H9 (cell line): ENCODE results near the gene B3GAT3. TPM values are rescaled to one million over a fixed set of nuclear protein-coding genes. Genes with fewer than 3 reads are reported as not detected.

Source experiments
- DNase-seq: peaks from one replicate; pipeline ENCODE4 v3.0.0-alpha.2; 2017
- H2AFZ ChIP-seq: one replicate; pipeline ENCODE4 v1.6.1; 2013; ENCODE audit warnings: mild to moderate bottlenecking, low read length, control low read depth, moderate library complexity
- H2AK5ac ChIP-seq: 2 replicates; pipeline ENCODE4 v1.6.1; 2013; ENCODE audit warnings: low read length, control low read depth, mixed read lengths; ENCODE audit not compliant: insufficient read length
- H2BK120ac ChIP-seq: one replicate; pipeline ENCODE4 v1.6.1; 2013; ENCODE audit warnings: low read depth, mild to moderate bottlenecking, low read length, control low read depth, inconsistent platforms; ENCODE audit not compliant: poor library complexity, severe bottlenecking
- H2BK12ac ChIP-seq: 2 replicates; pipeline ENCODE4 v1.6.1; 2013; ENCODE audit warnings: low read length, control low read depth, mixed read lengths, low read depth; ENCODE audit not compliant: insufficient read length
- H2BK15ac ChIP-seq: 2 replicates; pipeline ENCODE4 v1.6.1; 2013; ENCODE audit warnings: low read depth, low read length, control low read depth
- H2BK20ac ChIP-seq: one replicate; pipeline ENCODE4 v1.6.1; 2013; ENCODE audit warnings: low read depth, mild to moderate bottlenecking, low read length, control low read depth, inconsistent platforms; ENCODE audit not compliant: poor library complexity, severe bottlenecking
- H2BK5ac ChIP-seq: 2 replicates; pipeline ENCODE4 v1.6.1; 2013; ENCODE audit warnings: low read length, control low read depth, mixed read lengths; ENCODE audit not compliant: insufficient read length
- H3K14ac ChIP-seq: 2 replicates; pipeline ENCODE4 v1.6.1; 2013; ENCODE audit warnings: low read length, control low read depth; ENCODE audit not compliant: insufficient read depth
- H3K18ac ChIP-seq: 2 replicates; pipeline ENCODE4 v1.6.1; 2013; ENCODE audit warnings: low read depth, mild to moderate bottlenecking, mixed read lengths, low read length, control low read depth; ENCODE audit not compliant: insufficient read length
- H3K23ac ChIP-seq: 2 replicates; pipeline ENCODE4 v1.6.1; 2013; ENCODE audit warnings: low read length, control low read depth, mixed read lengths, low read depth; ENCODE audit not compliant: insufficient read length
- H3K23me2 ChIP-seq: 2 replicates; pipeline ENCODE4 v1.6.1; 2013; ENCODE audit warnings: low read depth, mild to moderate bottlenecking, mixed read lengths, low read length, control low read depth; ENCODE audit not compliant: insufficient read length, poor library complexity, severe bottlenecking
- H3K27ac ChIP-seq: 2 replicates; pipeline ENCODE4 v1.5.1; 2013; ENCODE audit warnings: low read length, control low read depth, mixed read lengths, low read depth; ENCODE audit not compliant: insufficient read length
- H3K27me3 ChIP-seq: 2 replicates; pipeline ENCODE4 v1.6.1; 2013; ENCODE audit warnings: low read length, control low read depth, inconsistent platforms; ENCODE audit not compliant: insufficient read depth
- H3K4ac ChIP-seq: 2 replicates; pipeline ENCODE4 v1.6.1; 2013; ENCODE audit warnings: low read depth, mild to moderate bottlenecking, control low read depth, inconsistent platforms, low read length, moderate library complexity
- H3K4me1 ChIP-seq: 2 replicates; pipeline ENCODE4 v1.6.1; 2013; ENCODE audit warnings: low read length, control low read depth, inconsistent platforms; ENCODE audit not compliant: insufficient read depth
- H3K4me2 ChIP-seq: 2 replicates; pipeline ENCODE4 v1.6.1; 2013; ENCODE audit warnings: low read length, control low read depth, mixed read lengths; ENCODE audit not compliant: insufficient read length, insufficient read depth
- H3K56ac ChIP-seq: 2 replicates; pipeline ENCODE4 v1.6.1; 2013; ENCODE audit warnings: low read depth, mild to moderate bottlenecking, mixed read lengths, low read length, control low read depth; ENCODE audit not compliant: insufficient read length
- H3K79me1 ChIP-seq: 2 replicates; pipeline ENCODE4 v1.6.1; 2013; ENCODE audit warnings: low read depth, mild to moderate bottlenecking, moderate library complexity, low read length, control low read depth, inconsistent platforms; ENCODE audit not compliant: insufficient read depth, poor library complexity, severe bottlenecking
- H3K79me2 ChIP-seq: 2 replicates; pipeline ENCODE4 v1.6.1; 2013; ENCODE audit warnings: low read length, control low read depth, inconsistent platforms; ENCODE audit not compliant: insufficient read depth
- H3K9ac ChIP-seq: 2 replicates; pipeline ENCODE4 v1.6.1; 2013; ENCODE audit warnings: low read length, control low read depth, mixed read lengths; ENCODE audit not compliant: insufficient read length; ENCODE audit errors: extremely low read depth
- H3K9me3 ChIP-seq: one replicate; pipeline ENCODE4 v1.6.1; 2013; ENCODE audit warnings: low read depth, low read length, inconsistent platforms; ENCODE audit not compliant: control insufficient read depth
- H3T11ph ChIP-seq: one replicate; pipeline ENCODE4 v1.6.1; 2013; ENCODE audit warnings: mild to moderate bottlenecking, low read length, control low read depth, inconsistent platforms
- H4K20me1 ChIP-seq: one replicate; pipeline ENCODE4 v1.6.1; 2013; ENCODE audit not compliant: control insufficient read depth, insufficient read length, insufficient read depth
- H4K5ac ChIP-seq: 2 replicates; pipeline ENCODE4 v1.6.1; 2013; ENCODE audit warnings: low read depth, mild to moderate bottlenecking, mixed read lengths, low read length, control low read depth; ENCODE audit not compliant: insufficient read length
- H4K8ac ChIP-seq: replicated peaks from 2 replicates; pipeline ENCODE4 v1.6.1; 2013; ENCODE audit warnings: low read length, control low read depth, mixed read lengths, low read depth; ENCODE audit not compliant: insufficient read length
- H4K91ac ChIP-seq: 2 replicates; pipeline ENCODE4 v1.6.1; 2013; ENCODE audit warnings: low read depth, mild to moderate bottlenecking, moderate library complexity, mixed read lengths, low read length, control low read depth; ENCODE audit not compliant: insufficient read length
- H3K27ac Mint-ChIP-seq, 3 experiments: 2 replicates in 2 of 3; 3 replicates in 1 of 3; pipeline ENCODE4 v1.8.0; 2020 to 2021; ENCODE audit warnings: mixed read lengths in 3 of 3, mild to moderate bottlenecking in 1 of 3, moderate library complexity in 1 of 3
- H3K27me3 Mint-ChIP-seq: 2 replicates; pipeline ENCODE4 v1.8.0; 2021; ENCODE audit warnings: low read depth, mild to moderate bottlenecking, moderate library complexity, mixed read lengths
- H3K36me3 Mint-ChIP-seq, 3 experiments: 2 replicates in 2 of 3; 3 replicates in 1 of 3; pipeline ENCODE4 v1.8.0; 2020 to 2021; ENCODE audit warnings: low read depth in 3 of 3, mixed read lengths in 3 of 3; ENCODE audit not compliant: insufficient read depth in 1 of 3
- H3K4me1 Mint-ChIP-seq, 2 experiments: 2 replicates each; pipeline ENCODE4 v1.8.0; 2020; ENCODE audit warnings: mixed read lengths in 2 of 2
- H3K4me3 Mint-ChIP-seq, 2 experiments: 2 replicates in 1 of 2; 3 replicates in 1 of 2; pipeline ENCODE4 v1.8.0; 2020 to 2021; ENCODE audit warnings: mild to moderate bottlenecking in 2 of 2, mixed read lengths in 2 of 2, moderate library complexity in 1 of 2
- H3K9me3 Mint-ChIP-seq, 2 experiments: 2 replicates in 1 of 2; 3 replicates in 1 of 2; pipeline ENCODE4 v1.8.0; 2020; ENCODE audit warnings: mild to moderate bottlenecking in 2 of 2, mixed read lengths in 2 of 2, moderate library complexity in 1 of 2
- CTCF ChIP-seq: fragments of 200-600 bp; sonication (generic); conservative IDR thresholded peaks from 3 replicates; pipeline ENCODE4 v1.8.0; 2021; ENCODE audit warnings: antibody characterized with exemption, mild to moderate bottlenecking
- WGBS: extraction: QIAGEN DNeasy Blood & Tissue Kit; methylation state at CpG from one replicate; pipeline ENCODE4 v1.1.7; 2013; ENCODE audit warnings: missing lambda C conversion rate, low lambda C conversion rate, mixed read lengths; ENCODE audit not compliant: insufficient read length; ENCODE audit errors: extremely low coverage; 5-methylcytosine and 5-hydroxymethylcytosine counted together
- total RNA-seq: library from RNA; stranded (reverse); gene quantifications from 2 replicates; pipeline ENCODE4 v1.2.1, GENCODE V29; 2021

The B3GAT3 gene
- total RNA-seq, 1 experiment from 2014 or later, result 30.8 TPM

DNA sequence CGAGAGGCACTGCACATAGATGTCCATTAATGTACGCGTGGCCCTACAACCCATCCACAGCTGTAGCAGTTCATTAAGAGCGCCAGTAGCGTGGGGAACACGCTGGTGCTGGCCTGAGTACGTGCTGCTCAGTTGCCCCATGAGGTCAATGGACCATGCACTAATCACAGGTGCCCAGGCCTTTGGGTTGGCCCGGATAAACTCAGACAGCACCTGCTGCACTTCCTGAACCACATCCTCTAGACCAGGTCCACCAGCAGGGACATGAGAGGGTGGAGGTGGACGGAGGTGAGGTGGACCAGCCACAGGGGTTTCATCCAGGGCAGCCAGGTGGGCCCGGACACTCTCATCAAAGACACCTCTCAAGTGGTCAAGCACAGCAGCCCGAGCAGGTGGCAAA lies 27.7 kb upstream of the B3GAT3 start:
- no CpG with 5 or more reads among the region's 11 CpGs for WGBS
- Histone ChIP-seq H3K9me3 (no peaks in the 10 kb centered on the region), H4K91ac (no peak overlapping the region), H2BK5ac (no peak overlapping the region), H2BK120ac (no peak overlapping the region), H3K4me1 (peaks cover 3% of the 10 kb centered on the region; the same call in 1 of the 2 replicates), H2BK15ac (no peak overlapping the region), H3K79me2 (peaks cover 9% of the 10 kb centered on the region; the same call in 1 of the 2 replicates), H3K4ac (no peak overlapping the region), H2AK5ac (no peak overlapping the region), H4K8ac (no peak overlapping the region), H4K5ac (no peak overlapping the region), H3K79me1 (no peaks in the 10 kb centered on the region), H3K23ac (no peak overlapping the region), H4K20me1 (no peaks in the 10 kb centered on the region), H3K27me3 (no peaks in the 10 kb centered on the region), H2BK12ac (no peak overlapping the region), H3K23me2 (peaks cover 9% of the 10 kb centered on the region), H2AFZ (no peak overlapping the region), H3T11ph (no peak overlapping the region), H3K27ac (no peak overlapping the region), H3K18ac (no peak overlapping the region), H2BK20ac (no peak overlapping the region), H3K4me2 (no peak overlapping the region), H3K9ac (no peak overlapping the region), H3K56ac (no peak overlapping the region), H3K14ac (no peak overlapping the region)
- Mint-ChIP-seq H3K4me3 (no peak overlapping the region), H3K27ac (peak overlapping the region in 1 of 3 experiments; percentile 76; a peak in 2 of 7 replicates), H3K36me3 (peaks cover 11 to 31% (median 18%) of the 10 kb centered on the region in 3 experiments), H3K27me3 (no peaks in the 10 kb centered on the region), H3K9me3 (no peaks in the 10 kb centered on the region), H3K4me1 (peaks cover 12 to 17% of the 10 kb centered on the region in 2 experiments)
- no peak for TF ChIP-seq CTCF
- no peak for DNase-seq
